Globus pallidus (tissue), 1 donor: ENCODE results near the gene ANXA11.

Experiments used
- DNase-seq: peaks from one replicate; pipeline ENCODE4 v3.0.0-alpha.2; 2015; ENCODE audit warnings: low spot score

ANXA11 gene

GRCh38 chr10:80165173-80165572 lies 40.2 kb downstream of the ANXA11 start:
- DNase-seq: no peak

- DNase-seq: no peak
Observed at GRCh38 chr10:80164596-80164995, 40.7 kb downstream of the ANXA11 start.

- no peak for DNase-seq
Observed at GRCh38 chr10:80163741-80164341, 41.5 kb downstream of the ANXA11 start.

- no peak for DNase-seq
Observed at GRCh38 chr10:80161321-80162083, 43.8 kb downstream of the ANXA11 start.

- no peak for DNase-seq
Observed at GRCh38 chr10:80160361-80161320, 44.7 kb downstream of the ANXA11 start.

- no peak for DNase-seq
Observed at GRCh38 chr10:80159166-80159873, 46.0 kb downstream of the ANXA11 start.

- peak; percentile 25 for DNase-seq
Observed at GRCh38 chr10:80158598-80159127, 46.7 kb downstream of the ANXA11 start.

GRCh38 chr10:80158126-80158525 lies 47.2 kb downstream of the ANXA11 start:
- no peak for DNase-seq

- DNase-seq: no peak
Observed at GRCh38 chr10:80157561-80157960, 47.8 kb downstream of the ANXA11 start.

GRCh38 chr10:80156216-80156615 lies 49.1 kb downstream of the ANXA11 start:
- no peak for DNase-seq

GRCh38 chr10:80155696-80156215 lies 49.6 kb downstream of the ANXA11 start:
- DNase-seq: no peak

GRCh38 chr10:80154978-80155695 lies 50.2 kb downstream of the ANXA11 start:
- DNase-seq: no peak

GRCh38 chr10:80154626-80154977 lies 50.7 kb downstream of the ANXA11 start:
- DNase-seq: no peak

GRCh38 chr10:80153460-80153859 lies 51.9 kb downstream of the ANXA11 start:
- no peak for DNase-seq

GRCh38 chr10:80152820-80153219 lies 52.5 kb downstream of the ANXA11 start:
- DNase-seq: no peak

GRCh38 chr10:80150172-80150571 lies 55.2 kb downstream of the ANXA11 start:
- no peak for DNase-seq

- no peak for DNase-seq
Observed at GRCh38 chr10:80149123-80149522, 56.2 kb downstream of the ANXA11 start.

GRCh38 chr10:80148166-80148805 lies 57.1 kb downstream of the ANXA11 start:
- no peak for DNase-seq

- DNase-seq: no peak
Observed at GRCh38 chr10:80146918-80147317, 58.4 kb downstream of the ANXA11 start.
